C1 segment of cervical spinal cord (tissue), 14 donors: Measurements from ENCODE around the gene PNCK.
"Not testable (repeated sequence)": the region's sequence is repeated elsewhere in the genome, so short reads cannot be mapped to it uniquely, and the experiment has no call there.

Source experiments
- DNase-seq, 14 donors: peaks; one replicate each; lab custom pipeline; 2025; lab: John Stamatoyannopoulos, UW

PNCK gene

GRCh38 chrX:153699210-153699783 is 25.7 kb upstream of the PNCK start:
- DNase-seq: not testable (repeated sequence)

DNA sequence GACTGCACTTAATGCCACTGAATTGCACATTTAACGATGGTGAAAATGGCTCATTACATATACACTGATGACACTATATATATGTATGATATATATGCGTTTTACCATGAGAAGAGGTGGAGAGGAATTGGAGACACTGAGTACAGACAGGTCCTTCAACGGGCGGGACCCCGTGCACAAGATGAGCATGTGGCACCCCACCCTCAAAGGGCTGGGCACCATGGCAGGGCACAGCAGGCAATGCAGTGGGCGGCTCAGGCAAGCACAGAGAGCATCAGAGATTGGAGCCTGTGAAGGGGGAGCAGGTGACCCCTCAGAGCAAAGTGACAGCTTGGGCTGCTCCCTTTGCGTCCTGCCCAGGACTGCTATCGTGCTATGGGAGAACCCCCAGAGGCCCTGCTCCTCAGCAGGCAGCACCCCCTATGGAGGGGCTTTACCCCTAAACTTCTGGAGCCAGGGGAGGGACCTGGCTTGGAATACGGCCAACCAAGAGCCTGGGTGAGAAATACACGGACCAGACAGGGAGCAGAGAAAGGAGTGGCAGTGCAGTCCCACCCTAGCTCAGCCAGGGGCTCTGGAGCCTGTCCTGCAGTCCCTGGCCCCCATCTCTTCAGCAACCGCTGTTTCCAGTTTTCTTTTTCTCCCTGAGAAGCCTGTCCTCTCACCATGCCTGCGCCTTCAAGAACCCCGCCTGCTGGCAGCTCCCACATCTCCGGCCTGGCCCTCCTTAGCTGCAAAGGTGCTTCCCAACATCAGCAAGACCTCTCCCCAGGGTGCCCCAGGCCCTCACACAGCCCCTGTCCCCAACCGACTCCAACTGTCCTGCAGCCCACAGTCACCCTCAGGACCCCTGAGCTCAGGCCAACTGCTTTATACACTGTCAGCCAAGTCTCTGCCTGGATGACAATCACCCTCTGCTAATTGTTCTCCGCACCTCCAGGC is 24.6 kb upstream of the PNCK start:
- no peak for DNase-seq

DNA sequence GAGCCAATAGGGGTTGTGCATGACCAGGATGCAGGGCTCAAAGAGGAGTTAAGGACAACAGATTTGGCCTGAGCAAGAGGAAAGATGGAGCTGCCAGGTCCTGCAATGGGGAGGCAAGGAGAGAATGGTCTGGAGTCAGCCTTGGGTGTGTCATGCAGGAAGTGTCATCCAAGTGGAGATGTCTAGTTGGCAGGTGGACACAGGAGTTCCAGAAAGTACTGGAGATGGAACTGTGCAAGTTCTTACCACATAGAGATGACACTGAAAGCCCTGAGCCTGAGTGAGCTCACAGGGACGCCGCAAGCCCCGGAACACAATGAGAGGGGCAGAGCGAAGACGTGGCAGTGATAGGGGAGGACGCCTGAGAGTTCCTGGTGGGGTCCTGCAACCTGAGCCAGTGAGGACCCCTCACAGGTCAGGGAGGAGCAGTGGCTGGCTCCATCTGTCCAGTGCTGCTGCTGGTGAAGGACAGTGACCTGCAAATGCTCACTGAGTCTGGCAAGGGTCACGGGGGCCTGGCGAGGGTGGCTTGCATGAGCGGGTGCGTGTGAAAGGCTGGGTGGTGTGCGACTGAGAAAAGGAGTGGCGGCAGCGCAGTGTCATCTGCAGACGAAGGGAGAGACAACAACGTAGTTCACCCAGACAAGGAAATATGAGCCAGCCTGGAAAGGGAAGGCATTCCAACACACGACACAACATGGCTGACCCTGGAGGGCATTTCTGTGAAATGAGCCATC is 23.5 kb upstream of the PNCK start:
- not testable (repeated sequence) for DNase-seq

DNA sequence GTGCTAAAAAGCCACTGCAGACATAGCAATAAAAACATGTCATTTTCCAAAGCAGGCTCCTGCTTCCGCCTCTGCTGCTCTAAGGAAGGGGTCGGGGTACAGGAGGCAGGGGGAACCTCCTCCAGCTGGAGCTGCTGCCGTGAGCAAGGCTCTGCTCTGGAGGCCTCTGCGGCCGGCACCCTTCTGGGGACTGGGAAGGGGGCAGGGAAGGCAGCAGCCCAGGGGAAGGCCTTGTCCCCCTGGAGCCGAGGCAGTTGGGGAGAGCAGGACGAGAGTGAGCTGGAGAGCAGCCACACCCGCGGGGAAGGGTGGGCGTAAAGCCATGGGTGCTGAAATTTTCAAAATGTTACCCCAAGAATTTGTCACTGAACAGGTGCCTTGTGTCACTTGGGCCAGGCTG is 22.9 kb upstream of the PNCK start:
- DNase-seq: not testable (repeated sequence)

- DNase-seq: no peak
These were observed 22.5 kb upstream of the PNCK start for GRCh38 chrX:153696100-153696499.

DNA sequence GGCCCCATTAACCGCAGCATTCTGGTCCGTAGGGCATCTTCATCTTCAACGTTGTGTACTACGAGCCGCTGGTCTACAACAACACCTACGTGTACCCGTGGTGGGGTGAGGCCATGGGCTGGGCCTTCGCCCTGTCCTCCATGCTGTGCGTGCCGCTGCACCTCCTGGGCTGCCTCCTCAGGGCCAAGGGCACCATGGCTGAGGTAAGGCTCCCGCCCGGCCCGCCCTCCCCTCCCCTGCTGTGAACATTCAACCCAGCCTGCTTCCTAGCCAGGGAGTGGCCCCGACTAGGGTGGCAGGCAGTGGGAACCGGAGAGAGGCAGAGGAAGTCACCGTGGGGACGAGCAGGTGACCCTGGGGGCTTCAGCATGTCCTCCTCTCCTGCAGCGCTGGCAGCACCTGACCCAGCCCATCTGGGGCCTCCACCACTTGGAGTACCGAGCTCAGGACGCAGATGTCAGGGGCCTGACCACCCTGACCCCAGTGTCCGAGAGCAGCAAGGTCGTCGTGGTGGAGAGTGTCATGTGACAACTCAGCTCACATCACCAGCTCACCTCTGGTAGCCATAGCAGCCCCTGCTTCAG is 21.2 kb upstream of the PNCK start:
- no peak for DNase-seq

GRCh38 chrX:153694256-153694655 is 20.6 kb upstream of the PNCK start:
- not testable (repeated sequence) for DNase-seq

- DNase-seq: no peak
These were observed 19.8 kb upstream of the PNCK start for GRCh38 chrX:153693216-153694086.

DNA sequence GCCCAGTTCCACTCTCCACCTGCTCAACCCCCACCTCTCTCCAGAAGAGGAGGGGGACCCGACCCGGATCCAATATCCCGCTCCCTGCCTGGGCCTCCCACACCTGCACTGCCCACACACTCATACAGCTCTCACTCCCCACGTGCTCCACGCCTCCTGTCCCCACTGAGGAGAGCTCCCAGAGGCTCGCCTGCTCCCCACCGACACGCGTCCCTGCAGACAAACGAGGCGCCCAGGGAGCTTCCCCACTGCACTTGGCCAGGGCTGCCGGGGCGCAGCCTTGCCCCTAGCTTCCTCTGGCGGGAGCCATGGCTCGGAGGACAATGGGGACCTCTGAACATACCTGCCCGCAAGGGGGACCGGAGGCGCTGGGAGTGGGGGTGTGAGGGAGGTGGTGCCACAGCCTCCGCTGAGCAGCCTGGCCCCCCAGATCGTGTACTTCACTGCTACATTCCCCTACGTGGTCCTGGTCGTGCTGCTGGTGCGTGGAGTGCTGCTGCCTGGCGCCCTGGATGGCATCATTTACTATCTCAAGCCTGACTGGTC is 19.1 kb upstream of the PNCK start:
- no peak for DNase-seq

DNA sequence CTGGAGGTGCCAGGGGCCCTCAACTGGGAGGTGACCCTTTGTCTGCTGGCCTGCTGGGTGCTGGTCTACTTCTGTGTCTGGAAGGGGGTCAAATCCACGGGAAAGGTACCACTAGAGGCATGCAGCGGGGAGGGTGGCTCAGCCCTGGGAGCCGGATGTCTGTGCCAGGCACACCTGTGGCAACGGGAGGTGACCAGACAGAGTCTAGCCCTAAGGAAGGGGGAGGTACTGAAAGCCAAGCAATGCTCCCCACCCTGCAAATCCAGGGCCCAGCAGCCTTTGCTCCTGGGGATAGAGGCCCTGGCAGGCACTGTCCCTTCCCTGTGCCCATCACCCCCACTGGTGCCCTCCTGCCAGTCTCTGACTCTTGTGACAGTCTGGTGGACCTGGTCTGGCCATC is 18.4 kb upstream of the PNCK start:
- DNase-seq: no peak

GRCh38 chrX:153691032-153691827 is 17.6 kb upstream of the PNCK start:
- not testable (repeated sequence) for DNase-seq

DNA sequence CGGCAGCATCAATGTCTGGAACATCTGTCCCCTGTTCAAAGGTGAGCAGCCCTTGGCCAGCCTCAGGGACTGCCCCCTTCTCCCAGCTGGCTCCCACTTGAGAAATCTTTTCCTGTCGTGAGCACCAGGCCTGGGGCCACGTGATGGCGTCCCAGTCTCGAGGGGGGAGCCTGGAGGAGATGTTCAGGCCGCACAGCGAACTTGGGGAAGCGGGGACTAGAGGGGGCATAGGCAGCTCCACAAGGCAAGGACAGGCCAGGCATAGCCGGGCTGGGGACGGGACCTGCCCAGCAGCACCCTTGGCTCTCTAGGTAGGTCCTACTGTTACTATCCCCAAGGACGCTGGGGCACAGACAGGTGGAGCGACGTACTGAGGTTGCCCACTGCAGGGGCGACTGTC is 16.9 kb upstream of the PNCK start:
- no peak for DNase-seq

- DNase-seq: no peak
These were observed 16.2 kb upstream of the PNCK start for GRCh38 chrX:153689654-153690465.

DNA sequence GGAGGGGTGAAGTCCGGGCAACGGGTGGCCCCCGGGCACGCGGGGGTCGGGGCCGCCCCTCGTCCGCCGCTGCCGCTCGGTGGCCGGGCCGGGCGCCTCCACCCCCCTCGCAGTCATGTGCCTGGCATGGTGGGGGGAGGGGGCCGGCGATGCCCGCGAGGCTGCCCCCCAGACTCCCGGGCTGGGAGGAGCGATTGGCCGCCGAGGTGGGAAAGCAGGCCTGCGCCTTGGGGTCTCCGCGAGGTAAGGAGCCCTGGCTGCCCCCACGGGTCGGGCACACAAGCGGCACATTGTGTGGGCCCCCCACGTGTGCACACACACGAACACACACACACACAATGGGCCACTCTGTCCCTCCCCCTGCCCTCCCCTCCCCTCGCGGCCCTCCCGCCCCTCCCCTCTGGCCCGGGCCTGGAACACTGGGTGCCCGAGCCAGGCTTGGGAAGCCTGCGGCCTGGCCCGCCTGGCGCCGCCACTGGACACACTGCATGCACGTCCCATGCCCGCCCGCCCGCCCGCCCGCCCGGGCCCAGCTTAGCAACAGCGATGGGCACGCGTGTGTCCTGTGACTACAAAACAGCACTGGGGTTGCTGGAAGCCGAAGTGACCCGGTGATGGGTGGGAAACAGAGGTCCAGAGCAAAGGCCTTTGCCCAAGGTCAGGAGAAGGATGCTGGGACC is 15.4 kb upstream of the PNCK start:
- peak in 12 of 14 donors; percentile 28 to 82 (median 60) for DNase-seq

- no peak for DNase-seq
These were observed 14.9 kb upstream of the PNCK start for GRCh38 chrX:153688506-153688905.

GRCh38 chrX:153688071-153688470 is 14.5 kb upstream of the PNCK start:
- no peak for DNase-seq

- peak in 12 of 14 donors; percentile 23 to 81 (median 56) for DNase-seq
These were observed 13.8 kb upstream of the PNCK start, which contains the start of gene SLC6A8 for GRCh38 chrX:153687121-153688039. SLC6A8 (plus strand) TSS chrX:153687926; CDS start chrX:153688575, 649 bp downstream.
